Measurements from ENCODE around the gene SPANXA2.
"Not testable (repeated sequence)": the region's sequence is repeated elsewhere in the genome, so short reads cannot be mapped to it uniquely, and the experiment has no call there.

SPANXA2 gene

DNA sequence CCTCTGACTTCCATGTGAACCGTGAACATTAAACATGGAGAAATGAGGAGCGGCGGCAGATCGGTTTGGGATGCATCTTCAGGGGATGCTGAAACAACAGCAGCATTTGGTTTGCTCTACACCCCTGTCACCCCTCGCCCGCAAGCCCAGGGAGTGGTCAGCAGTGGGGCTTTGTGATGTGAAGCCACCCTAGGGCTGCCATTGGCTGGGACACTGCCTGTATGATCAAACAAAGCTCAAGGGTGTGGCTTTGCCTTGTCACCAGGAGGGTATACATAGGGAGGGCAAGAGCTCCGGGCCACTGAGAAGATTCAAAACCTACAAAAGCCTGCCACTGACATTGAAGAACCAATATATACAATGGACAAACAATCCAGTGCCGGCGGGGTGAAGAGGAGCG lies at the start of gene SPANXA2:
SPANXA2 (plus strand) TSS at position 301 of the 400 bp plus-strand sequence; CDS start at position 361, 60 bp downstream.
- not testable (repeated sequence) for H3K9ac ChIP-seq (ENCODE audit: low read length in 5 of 5); H3K4me1 ChIP-seq (ENCODE audit: control insufficient read depth in 5 of 5, insufficient read depth in 5 of 5, low read length in 5 of 5)

GRCh38 chrX:141542551-141542950 lies 47.0 kb upstream of the SPANXA2 start:
- not testable (repeated sequence) for H3K27me3 ChIP-seq (ENCODE audit: control insufficient read depth in 5 of 5, insufficient read depth in 4 of 5, low read length in 5 of 5); H3K36me3 ChIP-seq (ENCODE audit: control insufficient read depth in 5 of 5, insufficient read depth in 5 of 5, low read length in 5 of 5); H3K4me3 ChIP-seq (ENCODE audit: low read depth in 1 of 5, low read length in 5 of 5); H3K4me1 ChIP-seq (ENCODE audit: control insufficient read depth in 5 of 5, insufficient read depth in 5 of 5, low read length in 5 of 5); H3K27ac ChIP-seq (ENCODE audit: low read depth, low read length); H3K9me3 ChIP-seq (ENCODE audit: control insufficient read depth in 5 of 5, low read length in 5 of 5); H3K9ac ChIP-seq (ENCODE audit: low read length in 5 of 5)

More for the DNA sequence above, at the start of gene SPANXA2:
- not testable (repeated sequence) for H3K9me3 ChIP-seq (ENCODE audit: control insufficient read depth in 5 of 5, low read length in 5 of 5); H3K27ac ChIP-seq (ENCODE audit: low read depth, low read length); H3K27me3 ChIP-seq (ENCODE audit: control insufficient read depth in 5 of 5, insufficient read depth in 4 of 5, low read length in 5 of 5); H3K36me3 ChIP-seq (ENCODE audit: control insufficient read depth in 5 of 5, insufficient read depth in 5 of 5, low read length in 5 of 5); H3K4me3 ChIP-seq (ENCODE audit: low read depth in 1 of 5, low read length in 5 of 5)

- not testable (repeated sequence) for H3K27ac ChIP-seq (ENCODE audit: low read depth, low read length); H3K9ac ChIP-seq (ENCODE audit: low read length in 5 of 5); H3K27me3 ChIP-seq (ENCODE audit: control insufficient read depth in 5 of 5, insufficient read depth in 4 of 5, low read length in 5 of 5); H3K9me3 ChIP-seq (ENCODE audit: control insufficient read depth in 5 of 5, low read length in 5 of 5); H3K36me3 ChIP-seq (ENCODE audit: control insufficient read depth in 5 of 5, insufficient read depth in 5 of 5, low read length in 5 of 5); H3K4me3 ChIP-seq (ENCODE audit: low read depth in 1 of 5, low read length in 5 of 5); H3K4me1 ChIP-seq (ENCODE audit: control insufficient read depth in 5 of 5, insufficient read depth in 5 of 5, low read length in 5 of 5)
Observed at GRCh38 chrX:141584638-141585037, 4.9 kb upstream of the SPANXA2 start, which contains the start of gene SPANXA1. SPANXA1 (minus strand) TSS chrX:141584738; CDS start chrX:141584678, 60 bp downstream.

DNA sequence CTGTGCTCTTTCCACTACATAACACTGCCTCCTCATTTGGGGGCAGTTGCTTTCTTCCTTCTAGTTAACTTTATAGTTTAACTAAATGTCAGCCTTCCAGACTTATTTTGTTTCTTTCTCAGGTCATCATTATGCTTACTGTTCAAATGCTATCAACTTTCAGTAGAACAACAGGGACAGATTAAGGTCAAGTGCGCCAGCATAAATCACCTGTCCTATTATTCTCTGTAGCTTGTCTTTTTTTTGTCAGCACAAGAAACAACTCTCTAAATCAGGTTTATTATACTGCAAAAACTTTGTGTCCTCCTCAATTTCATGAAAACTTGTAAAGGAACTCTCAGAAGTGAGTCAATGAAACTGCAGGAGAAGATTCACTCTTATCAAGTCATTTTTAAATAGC lies 19.6 kb downstream of the SPANXA2 start:
- H3K4me1 ChIP-seq (ENCODE audit: control insufficient read depth in 5 of 5, insufficient read depth in 5 of 5, low read length in 5 of 5), result no peaks in the 10 kb centered on the region
- H3K9me3 ChIP-seq (ENCODE audit: control insufficient read depth in 5 of 5, low read length in 5 of 5), result no peaks in the 10 kb centered on the region
- no peaks in the 10 kb centered on the region for H3K27me3 ChIP-seq (ENCODE audit: control insufficient read depth in 5 of 5, insufficient read depth in 4 of 5, low read length in 5 of 5)
- no peaks in the 10 kb centered on the region for H3K36me3 ChIP-seq (ENCODE audit: control insufficient read depth in 5 of 5, insufficient read depth in 5 of 5, low read length in 5 of 5)
- no peak overlapping the region for H3K27ac ChIP-seq (ENCODE audit: low read depth, low read length)
- no peak overlapping the region for H3K9ac ChIP-seq (ENCODE audit: low read length in 5 of 5)
- no peak overlapping the region for H3K4me3 ChIP-seq (ENCODE audit: low read depth in 1 of 5, low read length in 5 of 5)

- H3K36me3 ChIP-seq (ENCODE audit: control insufficient read depth in 5 of 5, insufficient read depth in 5 of 5, low read length in 5 of 5), result no peaks in the 10 kb centered on the region
- H3K27ac ChIP-seq (ENCODE audit: low read depth, low read length), result no peak overlapping the region
- H3K9me3 ChIP-seq (ENCODE audit: control insufficient read depth in 5 of 5, low read length in 5 of 5), result no peaks in the 10 kb centered on the region
- no peak overlapping the region for H3K4me3 ChIP-seq (ENCODE audit: low read depth in 1 of 5, low read length in 5 of 5)
- no peak overlapping the region for H3K9ac ChIP-seq (ENCODE audit: low read length in 5 of 5)
- H3K27me3 ChIP-seq (ENCODE audit: control insufficient read depth in 5 of 5, insufficient read depth in 4 of 5, low read length in 5 of 5), result no peaks in the 10 kb centered on the region
- H3K4me1 ChIP-seq (ENCODE audit: control insufficient read depth in 5 of 5, insufficient read depth in 5 of 5, low read length in 5 of 5), result no peaks in the 10 kb centered on the region
Observed at GRCh38 chrX:141619336-141619735, 29.8 kb downstream of the SPANXA2 start.

GRCh38 chrX:141632124-141632523 lies 42.6 kb downstream of the SPANXA2 start:
- no peak overlapping the region for H3K9ac ChIP-seq (ENCODE audit: low read length in 5 of 5)
- no peak overlapping the region for H3K4me3 ChIP-seq (ENCODE audit: low read depth in 1 of 5, low read length in 5 of 5)
- H3K4me1 ChIP-seq (ENCODE audit: control insufficient read depth in 5 of 5, insufficient read depth in 5 of 5, low read length in 5 of 5), result no peaks in the 10 kb centered on the region
- no peaks in the 10 kb centered on the region for H3K36me3 ChIP-seq (ENCODE audit: control insufficient read depth in 5 of 5, insufficient read depth in 5 of 5, low read length in 5 of 5)
- peaks cover 0 to 2% (median 0%) of the 10 kb centered on the region in 5 donors for H3K9me3 ChIP-seq (ENCODE audit: control insufficient read depth in 5 of 5, low read length in 5 of 5)
- H3K27me3 ChIP-seq (ENCODE audit: control insufficient read depth in 5 of 5, insufficient read depth in 4 of 5, low read length in 5 of 5), result no peaks in the 10 kb centered on the region
- no peak overlapping the region for H3K27ac ChIP-seq (ENCODE audit: low read depth, low read length)

DNA sequence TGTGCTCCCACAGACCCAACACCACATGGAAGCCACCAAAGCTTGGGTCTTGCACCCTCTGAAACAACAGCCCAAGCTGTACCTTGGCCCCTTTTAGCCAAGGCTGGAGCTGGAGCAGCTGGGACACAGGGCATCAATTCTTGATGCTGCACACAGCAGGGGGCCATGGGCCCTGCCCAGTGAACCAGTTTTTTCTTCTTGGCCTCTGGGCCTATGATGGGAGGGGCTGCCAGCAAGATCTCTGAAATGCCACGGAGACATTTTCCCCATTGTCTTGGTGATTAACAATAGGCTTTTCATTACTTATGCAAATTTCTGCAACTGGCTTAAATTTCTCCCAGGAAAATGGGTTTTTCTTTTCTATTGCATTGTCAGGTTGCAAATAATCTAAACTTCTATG lies 49.0 kb downstream of the SPANXA2 start:
- Histone ChIP-seq H3K27ac (ENCODE audit: low read depth, low read length) (no peak overlapping the region), H3K9me3 (ENCODE audit: control insufficient read depth in 5 of 5, low read length in 5 of 5) (peaks cover 0 to 3% (median 0%) of the 10 kb centered on the region in 5 donors), H3K4me3 (ENCODE audit: low read depth in 1 of 5, low read length in 5 of 5) (no peak overlapping the region), H3K27me3 (ENCODE audit: control insufficient read depth in 5 of 5, insufficient read depth in 4 of 5, low read length in 5 of 5) (no peaks in the 10 kb centered on the region), H3K4me1 (ENCODE audit: control insufficient read depth in 5 of 5, insufficient read depth in 5 of 5, low read length in 5 of 5) (no peaks in the 10 kb centered on the region), H3K36me3 (ENCODE audit: control insufficient read depth in 5 of 5, insufficient read depth in 5 of 5, low read length in 5 of 5) (no peaks in the 10 kb centered on the region), H3K9ac (ENCODE audit: low read length in 5 of 5) (no peak overlapping the region)

Measured in subcutaneous abdominal adipose tissue (tissue), 5 donors.